PC-9 (cell line): Measurements from ENCODE around the gene ZNF512B.

Experiments
- CTCF ChIP-seq: fragments of 200-600 bp; sonication (generic); conservative IDR thresholded peaks from 2 replicates; pipeline ENCODE4 v1.6.1; 2017; ENCODE audit warnings: mixed run types, antibody characterized with exemption, mild to moderate bottlenecking, moderate library complexity
- EZH2 ChIP-seq: fragments of 200-600 bp; sonication (generic); IDR thresholded peaks from 2 replicates; pipeline ENCODE4 v1.8.0; 2017; ENCODE audit warnings: antibody characterized with exemption, low read depth

DNA sequence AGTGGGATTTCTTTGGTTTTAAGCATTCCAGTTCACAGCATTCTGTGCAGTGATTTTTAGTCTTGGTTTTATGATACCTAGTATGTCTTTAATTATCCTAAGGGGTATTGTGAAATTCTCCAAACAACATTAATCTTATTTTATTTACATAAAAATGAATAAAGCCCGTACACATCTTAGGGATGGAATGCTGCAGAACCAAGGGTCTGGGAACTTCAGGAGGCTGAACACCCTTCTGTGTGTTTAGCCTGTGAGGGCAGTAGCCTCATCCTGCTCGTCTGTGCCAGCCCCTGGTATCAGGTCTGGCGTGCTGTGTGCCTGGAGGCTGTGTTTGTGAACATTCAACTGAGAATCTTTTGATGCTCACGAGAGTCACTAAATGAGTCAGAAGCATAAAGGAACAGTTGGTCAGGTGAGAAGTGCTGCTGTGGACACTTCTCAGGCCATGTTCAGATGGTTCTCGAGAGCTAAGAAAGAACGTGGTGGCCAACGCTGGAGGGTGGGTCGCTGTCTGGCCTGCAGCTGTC is 41.0 kb upstream of the ZNF512B start:
- TF ChIP-seq CTCF (no peak), EZH2 (no peak)
